AG08396 (cell line): ENCODE results near the gene TCL1A.
"Not testable (repeated sequence)": the region's sequence is repeated elsewhere in the genome, so short reads cannot be mapped to it uniquely, and the experiment has no call there.

Experiments
- DNase-seq: peaks from one replicate; pipeline ENCODE4 v3.0.0; 2012; ENCODE audit warnings: low spot score, mixed read lengths

The TCL1A gene

GRCh38 chr14:95675486-95675885 lies 38.4 kb downstream of the TCL1A start:
- DNase-seq = no peak

GRCh38 chr14:95674613-95675012 lies 39.3 kb downstream of the TCL1A start:
- DNase-seq = no peak

- no peak for DNase-seq
Measured at GRCh38 chr14:95668235-95668772, 45.6 kb downstream of the TCL1A start.

GRCh38 chr14:95667249-95667693 lies 46.7 kb downstream of the TCL1A start:
- DNase-seq = no peak

- no peak for DNase-seq
Measured at GRCh38 chr14:95666450-95666849, 47.5 kb downstream of the TCL1A start.

- DNase-seq = not testable (repeated sequence)
Measured at GRCh38 chr14:95665530-95665929, 48.4 kb downstream of the TCL1A start.

GRCh38 chr14:95664546-95664945 lies 49.4 kb downstream of the TCL1A start:
- DNase-seq = no peak

- DNase-seq = no peak
Measured at GRCh38 chr14:95664066-95664465, 49.9 kb downstream of the TCL1A start.

- DNase-seq = no peak
Measured at GRCh38 chr14:95663226-95663797, 50.6 kb downstream of the TCL1A start.

- DNase-seq = no peak
Measured at GRCh38 chr14:95662376-95663186, 51.3 kb downstream of the TCL1A start.

GRCh38 chr14:95660651-95661515 lies 53.0 kb downstream of the TCL1A start:
- DNase-seq = no peak

GRCh38 chr14:95659990-95660385 lies 53.9 kb downstream of the TCL1A start:
- DNase-seq = no peak
